Prostate gland (tissue), 2 donors: ENCODE data around the gene RGCC.

ENCODE experiments used
- CTCF ChIP-seq, 4 experiments: fragments of 200-600 bp in 2 of 4; fragments of 450-650 bp in 2 of 4; sonication (generic) in 2 of 4; IDR thresholded peaks; 1 replicate in 3 of 4; 2 replicates in 1 of 4; pipeline ENCODE4 v1.5.1; 2016 to 2019; ENCODE audit warnings: antibody characterized with exemption in 4 of 4, mild to moderate bottlenecking in 2 of 4, moderate library complexity in 2 of 4
- POLR2A ChIP-seq: fragments of 450-650 bp; IDR thresholded peaks from one replicate; pipeline ENCODE4 v1.6.1; 2016; ENCODE audit warnings: antibody characterized with exemption, mild to moderate bottlenecking

- TF ChIP-seq POLR2A (no peak), CTCF (IDR thresholded peaks at IDR 0.05) (no peak)
These were observed 29.9 kb downstream of the RGCC start for GRCh38 chr13:41487222-41487621.
